Upper lobe of right lung (tissue), 1 donor: Measurements from ENCODE around the gene CNIH4. TPM values are rescaled to one million over a fixed set of nuclear protein-coding genes. Genes with fewer than 3 reads are reported as not detected.

Experiments used
- ATAC-seq: fragments of 200-7000 bp; cut with Tn5 transposase; one replicate; pipeline ENCODE4 v1.9.1; 2020; ENCODE audit warnings: mild to moderate bottlenecking, moderate library complexity
- DNase-seq: peaks from one replicate; pipeline ENCODE4 v3.0.0-alpha.2; 2020
- H3K27ac ChIP-seq: fragments of 200-600 bp; one replicate; pipeline ENCODE4 v1.8.0; 2022
- H3K27me3 ChIP-seq: fragments of 200-600 bp; one replicate; pipeline ENCODE4 v1.8.0; 2022; ENCODE audit warnings: mild to moderate bottlenecking
- H3K36me3 ChIP-seq: fragments of 200-600 bp; one replicate; pipeline ENCODE4 v1.8.0; 2022
- H3K4me1 ChIP-seq: fragments of 200-600 bp; one replicate; pipeline ENCODE4 v1.8.0; 2022
- H3K4me3 ChIP-seq: fragments of 200-600 bp; one replicate; pipeline ENCODE4 v1.8.0; 2022; ENCODE audit warnings: mild to moderate bottlenecking
- H3K9me3 ChIP-seq: fragments of 200-600 bp; one replicate; pipeline ENCODE4 v1.8.0; 2022
- intact Hi-C: fragments of 100-400 bp; cut with DNase I; formaldehyde crosslinking; loops from one replicate; pipeline ENCODE4 v1.11.0; 2022
- total RNA-seq: library from RNA; stranded (reverse); fragmentation: NEBNext Ultra II Directional; extraction: Animal tissue kit (Norgen Biotek cat#: 25700); gene quantifications from one replicate; pipeline ENCODE4 v1.2.1, GENCODE V29; 2021
- TF ChIP-seq, protein P1 (sequence below): fragments of 200-600 bp; IDR thresholded peaks from one replicate; pipeline ENCODE4 v1.8.0; 2022; ENCODE audit warnings: antibody characterized with exemption
- donor health status: DM: no; HTN: yes; CAD: no; lungs with severe emphysema.

CNIH4 gene
- total RNA-seq, 1 donor from 2014 or later: 76.6 TPM

DNA sequence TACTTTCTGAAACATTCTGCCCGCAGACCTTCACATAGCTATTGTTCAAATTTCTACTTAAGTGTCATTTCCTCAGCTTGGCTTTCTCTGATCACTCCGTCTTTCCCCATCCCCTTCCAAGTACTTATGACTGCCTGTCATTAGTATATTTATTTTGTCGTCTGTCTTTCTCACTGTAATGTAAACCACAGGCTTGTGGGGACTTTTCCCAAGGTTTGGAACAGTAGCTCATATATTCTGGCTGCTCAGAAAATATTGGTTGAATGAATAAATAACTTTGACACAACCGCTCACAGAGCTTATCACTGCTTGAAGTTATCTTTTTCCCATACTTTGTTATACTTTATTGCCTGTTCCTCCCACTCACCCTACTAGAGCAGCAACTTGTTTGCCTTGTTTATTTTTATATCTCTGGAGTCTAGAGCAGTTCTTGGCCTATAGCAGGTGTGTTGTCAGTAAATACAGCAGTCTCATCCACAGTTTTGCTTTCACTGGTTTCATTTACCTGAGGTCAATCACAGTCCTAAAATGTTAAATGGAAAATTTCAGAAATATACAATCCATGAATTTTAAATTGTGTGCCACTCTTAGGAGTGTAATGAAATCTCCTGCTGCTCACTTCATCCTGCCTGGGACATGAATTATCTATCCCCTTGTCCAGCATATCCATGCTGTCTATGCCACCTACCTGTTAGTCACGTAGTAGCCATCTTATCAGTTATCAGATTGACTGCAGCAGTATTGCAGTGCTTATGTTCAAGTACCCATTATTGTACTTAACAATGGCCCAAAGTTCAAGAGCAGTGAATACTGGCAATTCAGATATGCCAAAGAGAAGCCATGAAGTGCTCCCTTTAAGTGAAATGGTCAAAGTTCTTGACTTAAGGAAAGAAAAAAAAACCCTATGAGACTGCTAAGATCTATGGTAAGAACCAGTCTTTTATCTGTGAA is 2.4 kb upstream of the CNIH4 start:
- Histone ChIP-seq H3K36me3 (no peaks in the 10 kb centered on the region), H3K27ac (no peak overlapping the region), H3K4me3 (no peak overlapping the region), H3K27me3 (no peaks in the 10 kb centered on the region), H3K9me3 (no peaks in the 10 kb centered on the region), H3K4me1 (peaks cover 18% of the 10 kb centered on the region)
- DNase-seq (no peak), ATAC-seq (no peak)
- TF ChIP-seq, protein P1, sequence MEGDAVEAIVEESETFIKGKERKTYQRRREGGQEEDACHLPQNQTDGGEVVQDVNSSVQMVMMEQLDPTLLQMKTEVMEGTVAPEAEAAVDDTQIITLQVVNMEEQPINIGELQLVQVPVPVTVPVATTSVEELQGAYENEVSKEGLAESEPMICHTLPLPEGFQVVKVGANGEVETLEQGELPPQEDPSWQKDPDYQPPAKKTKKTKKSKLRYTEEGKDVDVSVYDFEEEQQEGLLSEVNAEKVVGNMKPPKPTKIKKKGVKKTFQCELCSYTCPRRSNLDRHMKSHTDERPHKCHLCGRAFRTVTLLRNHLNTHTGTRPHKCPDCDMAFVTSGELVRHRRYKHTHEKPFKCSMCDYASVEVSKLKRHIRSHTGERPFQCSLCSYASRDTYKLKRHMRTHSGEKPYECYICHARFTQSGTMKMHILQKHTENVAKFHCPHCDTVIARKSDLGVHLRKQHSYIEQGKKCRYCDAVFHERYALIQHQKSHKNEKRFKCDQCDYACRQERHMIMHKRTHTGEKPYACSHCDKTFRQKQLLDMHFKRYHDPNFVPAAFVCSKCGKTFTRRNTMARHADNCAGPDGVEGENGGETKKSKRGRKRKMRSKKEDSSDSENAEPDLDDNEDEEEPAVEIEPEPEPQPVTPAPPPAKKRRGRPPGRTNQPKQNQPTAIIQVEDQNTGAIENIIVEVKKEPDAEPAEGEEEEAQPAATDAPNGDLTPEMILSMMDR: no peak
- intact Hi-C loops: no loop called here

DNA sequence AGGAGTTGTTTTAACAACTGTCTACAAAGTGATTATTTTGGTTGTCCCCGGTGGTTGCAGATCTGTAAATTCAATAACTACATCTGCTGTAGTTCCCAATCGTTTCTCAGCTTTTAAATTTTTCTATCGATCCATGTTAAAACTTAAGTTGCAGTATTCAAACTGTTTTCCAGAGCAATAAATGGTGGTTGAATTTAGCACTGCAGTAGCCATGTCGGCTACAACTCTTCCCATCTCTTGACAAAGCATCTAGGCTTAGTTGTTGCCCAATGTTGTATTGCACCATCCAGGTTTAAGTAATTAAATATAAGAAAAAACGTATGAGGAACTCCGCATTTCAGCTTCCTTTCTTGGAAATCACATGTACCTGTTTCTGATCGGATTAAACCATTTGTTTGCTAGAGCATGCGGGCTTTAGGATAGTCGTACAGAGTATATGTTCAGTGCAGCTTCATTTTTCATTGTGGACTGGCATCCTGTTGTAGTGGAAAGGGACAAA is 996 bp downstream of the CNIH4 start:
- Histone ChIP-seq H3K4me3 (peak overlapping the region; percentile 87), H3K36me3 (peaks cover 4% of the 10 kb centered on the region), H3K9me3 (no peaks in the 10 kb centered on the region), H3K4me1 (peaks cover 33% of the 10 kb centered on the region), H3K27ac (peak overlapping the region; percentile 88), H3K27me3 (no peaks in the 10 kb centered on the region)
- TF ChIP-seq, protein P1: no peak
- DNase-seq: no peak
- intact Hi-C loops: no loop called here
- peak; percentile 45 for ATAC-seq

DNA sequence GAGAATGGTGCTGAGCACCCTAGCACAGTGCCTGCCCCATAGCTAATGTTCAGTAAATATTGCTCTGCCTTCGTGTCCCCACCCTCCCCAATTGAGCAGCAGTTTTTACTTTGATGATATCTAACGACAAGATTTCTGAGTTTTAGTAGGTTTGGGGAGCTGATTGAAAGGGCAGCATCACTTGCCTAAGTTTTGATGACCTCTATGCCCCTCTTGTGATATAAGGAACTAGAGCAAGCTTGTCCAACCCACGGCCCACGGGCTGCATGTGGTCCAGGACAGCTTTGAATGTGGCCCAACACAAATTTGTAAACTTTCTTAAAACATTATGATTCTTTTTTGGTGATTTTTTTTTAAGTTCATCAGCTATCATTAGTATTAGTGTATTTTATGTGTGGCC is 1.6 kb downstream of the CNIH4 start:
- H3K4me3 ChIP-seq: peak overlapping the region; percentile 87
- no peaks in the 10 kb centered on the region for H3K9me3 ChIP-seq
- peaks cover 4% of the 10 kb centered on the region for H3K36me3 ChIP-seq
- TF ChIP-seq, protein P1: no peak
- DNase-seq (peak; percentile 75), ATAC-seq (no peak)
- peaks cover 33% of the 10 kb centered on the region for H3K4me1 ChIP-seq
- intact Hi-C loops: no loop called here
- peak overlapping the region; percentile 88 for H3K27ac ChIP-seq
- H3K27me3 ChIP-seq: no peaks in the 10 kb centered on the region

DNA sequence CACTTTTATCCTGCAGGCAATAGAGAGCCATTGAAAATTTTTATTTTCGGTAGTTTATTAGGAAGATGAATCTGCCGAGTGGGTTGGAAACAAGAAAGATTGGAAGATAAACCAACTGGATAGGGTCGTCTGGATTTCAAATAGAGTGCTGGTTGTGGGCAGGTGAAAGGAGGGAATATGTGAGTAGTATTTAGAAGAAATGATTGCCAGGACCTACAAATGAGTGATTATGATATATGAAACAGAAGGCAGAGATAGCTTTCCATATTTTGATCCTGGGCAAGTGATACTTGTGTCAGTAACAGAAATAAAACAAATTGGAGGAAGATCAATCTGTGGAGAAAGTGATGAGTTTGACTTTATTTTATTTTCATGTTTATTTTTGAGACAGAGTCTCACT is 2.5 kb downstream of the CNIH4 start:
- no peaks in the 10 kb centered on the region for H3K27me3 ChIP-seq
- peaks cover 33% of the 10 kb centered on the region for H3K4me1 ChIP-seq
- H3K27ac ChIP-seq: no peak overlapping the region
- peaks cover 10% of the 10 kb centered on the region for H3K36me3 ChIP-seq
- DNase-seq (no peak), ATAC-seq (no peak)
- H3K9me3 ChIP-seq: no peaks in the 10 kb centered on the region
- intact Hi-C loops: no loop called here
- no peak overlapping the region for H3K4me3 ChIP-seq
- TF ChIP-seq, protein P1: no peak

DNA sequence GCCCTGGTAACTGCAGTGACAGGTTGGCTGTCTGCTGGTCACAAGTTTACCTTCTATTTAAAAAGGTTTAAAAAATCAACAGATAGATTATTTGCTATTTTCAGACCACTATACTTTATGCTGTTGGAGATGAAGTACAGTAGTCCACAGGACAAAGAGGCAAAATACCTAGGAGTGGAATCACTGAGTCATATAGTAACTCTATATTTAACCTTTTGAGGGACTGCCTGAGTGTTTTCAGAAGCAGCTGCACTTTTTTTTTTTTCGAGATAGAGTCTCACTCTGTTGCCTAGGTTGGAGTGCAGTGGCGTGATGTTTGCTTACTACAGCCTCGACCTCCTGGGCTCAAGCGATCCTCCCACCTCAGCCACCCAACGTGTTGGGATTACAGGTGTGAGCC is 11.7 kb downstream of the CNIH4 start:
- Histone ChIP-seq H3K4me1 (peaks cover 4% of the 10 kb centered on the region), H3K36me3 (peaks cover 89% of the 10 kb centered on the region), H3K4me3 (no peak overlapping the region), H3K27ac (no peak overlapping the region), H3K9me3 (no peaks in the 10 kb centered on the region), H3K27me3 (no peaks in the 10 kb centered on the region)
- TF ChIP-seq, protein P1: no peak
- intact Hi-C loops: no loop called here
- DNase-seq (no peak), ATAC-seq (no peak)
